GM18511 (cell line): ENCODE data around the gene POFUT1.
"Not testable (repeated sequence)": the region's sequence is repeated elsewhere in the genome, so short reads cannot be mapped to it uniquely, and the experiment has no call there.

ENCODE experiments used
- ATAC-seq: cut with Tn5 transposase; IDR thresholded peaks from one replicate; pipeline ENCODE4 v1.9.1; 2021; ENCODE audit warnings: mild to moderate bottlenecking, moderate library complexity; ENCODE audit not compliant: unreplicated experiment

Gene POFUT1

GRCh38 chr20:32207626-32208498, at the start of gene POFUT1, which contains the start of gene PLAGL2:
POFUT1 (plus strand) TSS chr20:32207880; CDS start chr20:32207942, 62 bp downstream.
PLAGL2 (minus strand) TSS chr20:32207743; CDS start chr20:32202178, 5,565 bp downstream.
- ATAC-seq = peak; percentile 88

DNA sequence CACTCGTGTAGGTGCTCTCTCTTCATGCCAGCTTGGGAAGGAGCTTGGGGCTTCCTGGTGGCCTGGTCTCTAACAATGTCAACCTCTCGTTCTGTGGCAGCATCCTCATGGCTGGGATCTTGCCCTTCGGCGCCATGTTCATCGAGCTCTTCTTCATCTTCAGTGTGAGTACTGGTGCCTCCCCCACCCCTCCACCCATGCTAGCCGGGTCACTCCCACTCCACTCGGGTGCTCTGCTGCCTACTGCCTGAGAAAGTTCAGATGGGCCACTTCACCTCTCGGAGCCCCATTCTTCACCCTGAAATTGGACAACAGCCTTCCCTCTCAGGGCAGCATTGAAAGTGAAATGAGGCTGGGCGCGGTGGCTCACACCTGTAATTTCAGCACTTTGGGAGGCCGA, 49.3 kb upstream of the POFUT1 start:
- no peak for ATAC-seq

DNA sequence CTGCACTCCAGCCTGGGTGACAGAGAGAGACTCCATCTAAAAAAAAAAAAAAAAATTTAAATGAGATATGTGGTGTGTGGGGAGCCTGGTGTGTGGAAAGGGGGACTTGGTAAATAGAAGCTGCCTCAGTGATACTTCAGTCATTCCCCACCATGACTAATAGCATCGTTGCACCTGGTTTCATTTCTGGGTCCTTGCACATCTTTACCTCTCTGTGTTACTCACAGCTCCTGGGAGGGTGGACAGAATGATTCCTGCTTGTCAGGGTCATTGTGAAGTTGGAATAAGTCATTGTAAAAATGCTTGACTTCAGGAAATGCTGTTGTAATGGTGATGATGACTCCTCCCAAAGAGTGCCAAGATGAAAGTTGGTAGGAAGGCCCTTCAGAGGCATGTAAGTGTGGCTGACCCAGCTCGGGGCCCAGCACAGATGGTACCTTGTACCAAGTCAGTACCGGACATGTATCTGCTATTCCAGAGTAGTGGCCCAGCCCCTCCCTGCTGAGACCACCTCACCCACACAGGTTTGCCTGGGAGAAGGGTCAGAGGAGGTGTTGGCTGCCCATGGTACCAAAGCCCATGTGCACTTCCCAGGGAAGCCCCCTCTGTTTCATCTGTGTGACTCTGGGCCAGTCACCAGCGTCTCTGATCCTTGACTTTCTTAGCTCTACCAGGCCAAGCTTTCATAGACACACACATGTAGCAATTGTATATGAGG, 48.6 kb upstream of the POFUT1 start:
- ATAC-seq = no peak

GRCh38 chr20:32159766-32160221, 47.9 kb upstream of the POFUT1 start:
- ATAC-seq = no peak

DNA sequence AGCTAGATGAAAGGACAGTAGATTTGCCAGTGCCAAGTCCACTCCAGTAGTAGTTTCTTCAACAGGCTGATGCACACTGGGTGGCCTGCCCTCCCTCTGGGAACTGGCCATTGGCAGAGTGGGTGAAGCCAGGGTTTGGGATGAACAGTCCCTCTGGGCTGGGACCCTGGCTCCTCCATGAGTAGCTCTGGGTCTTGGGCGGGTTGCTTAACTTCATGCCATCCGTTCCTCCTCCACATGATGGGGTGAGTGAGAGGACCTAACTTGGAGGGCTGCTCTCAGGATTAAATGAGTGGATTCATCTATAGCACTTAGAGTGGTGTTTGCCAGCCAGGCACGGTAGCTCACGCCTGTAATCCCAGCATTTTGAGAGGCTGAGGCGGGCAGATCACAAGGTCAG, 47.3 kb upstream of the POFUT1 start:
- no peak for ATAC-seq

DNA sequence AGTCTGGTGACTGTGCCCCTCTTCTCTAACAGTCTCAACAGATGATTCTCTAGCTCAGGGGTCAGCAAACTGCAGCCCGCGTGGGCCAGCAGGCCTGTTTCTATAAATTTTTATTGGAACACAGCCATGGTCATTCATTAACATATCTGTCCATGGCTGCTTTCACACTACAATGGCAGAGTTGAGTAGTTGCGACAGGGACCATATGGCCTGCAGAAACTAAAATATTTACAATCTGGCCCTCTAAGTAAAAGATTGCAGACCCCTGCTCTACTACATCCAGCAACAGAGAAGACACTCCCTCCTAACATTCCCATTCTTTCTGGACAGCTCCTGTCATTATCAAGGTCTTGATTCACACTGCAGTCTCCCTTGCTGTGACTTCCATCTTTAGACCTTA, 45.3 kb upstream of the POFUT1 start:
- ATAC-seq = no peak

DNA sequence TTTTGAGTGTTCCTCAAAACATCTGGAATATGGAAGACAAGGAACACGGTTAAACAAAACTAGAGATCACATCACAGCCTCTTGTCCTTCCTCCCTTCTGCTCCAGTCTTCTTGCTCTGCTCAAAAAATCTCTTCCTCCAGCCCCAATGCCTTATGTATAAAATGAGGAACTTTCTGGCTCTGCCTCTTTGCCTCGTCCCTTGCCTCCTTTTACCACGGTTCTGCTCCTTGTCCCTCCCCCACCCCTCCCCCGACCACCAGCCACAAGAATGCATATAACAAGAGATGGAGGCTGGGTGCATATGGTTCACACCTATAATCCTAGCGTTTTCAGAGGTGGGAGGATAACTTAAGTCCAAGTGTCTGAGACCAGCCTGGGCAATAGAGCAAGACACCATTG, 43.7 kb upstream of the POFUT1 start:
- no peak for ATAC-seq

GRCh38 chr20:32164984-32165735, 42.5 kb upstream of the POFUT1 start:
- no peak for ATAC-seq

- ATAC-seq = no peak
Observed at GRCh38 chr20:32165836-32166545, 41.7 kb upstream of the POFUT1 start.

- ATAC-seq = no peak
Observed at GRCh38 chr20:32167552-32167951, 40.1 kb upstream of the POFUT1 start.

GRCh38 chr20:32168184-32168910, 39.3 kb upstream of the POFUT1 start:
- ATAC-seq = no peak

GRCh38 chr20:32177696-32178095, 30.0 kb upstream of the POFUT1 start:
- ATAC-seq = not testable (repeated sequence)

- no peak for ATAC-seq
Observed at GRCh38 chr20:32179515-32179914, 28.2 kb upstream of the POFUT1 start.

DNA sequence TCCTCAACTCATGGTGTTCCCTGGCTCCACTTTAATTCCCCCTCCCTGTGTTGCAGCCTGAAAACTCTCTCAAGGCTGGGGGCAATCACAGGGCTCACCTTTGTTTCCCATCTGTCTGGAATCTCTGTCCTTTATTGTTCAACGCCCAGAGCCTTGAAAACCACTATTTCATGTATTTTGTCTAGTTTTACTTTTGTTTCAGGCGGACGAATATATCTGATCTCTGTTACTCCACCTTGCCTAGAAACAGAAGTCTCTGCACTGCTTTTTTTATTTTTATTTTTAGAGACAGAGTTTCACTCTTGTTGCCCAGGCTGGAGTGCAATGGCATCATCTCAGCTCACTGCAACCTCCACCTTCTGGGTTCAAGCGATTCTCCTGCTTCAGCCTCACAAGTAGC, 27.7 kb upstream of the POFUT1 start:
- no peak for ATAC-seq

DNA sequence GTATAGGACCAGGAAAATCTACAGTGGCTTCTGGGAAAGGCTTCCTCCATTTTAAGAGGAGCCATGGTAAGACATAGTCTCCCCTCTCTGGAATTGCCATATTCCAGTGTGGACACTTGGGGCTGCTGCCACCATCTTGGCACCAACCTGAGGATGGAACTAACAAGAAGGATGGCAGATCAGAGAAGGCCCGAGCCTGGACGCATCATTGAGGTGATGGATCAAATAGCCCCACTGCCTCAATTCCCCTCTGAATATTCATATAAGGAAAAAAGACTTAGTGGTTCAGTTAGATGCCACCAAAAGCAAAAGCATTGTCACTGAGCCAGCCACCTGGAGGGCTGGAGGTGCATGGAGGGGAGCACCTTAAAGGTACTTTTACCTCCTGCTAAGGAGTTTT, 26.1 kb upstream of the POFUT1 start:
- no peak for ATAC-seq

DNA sequence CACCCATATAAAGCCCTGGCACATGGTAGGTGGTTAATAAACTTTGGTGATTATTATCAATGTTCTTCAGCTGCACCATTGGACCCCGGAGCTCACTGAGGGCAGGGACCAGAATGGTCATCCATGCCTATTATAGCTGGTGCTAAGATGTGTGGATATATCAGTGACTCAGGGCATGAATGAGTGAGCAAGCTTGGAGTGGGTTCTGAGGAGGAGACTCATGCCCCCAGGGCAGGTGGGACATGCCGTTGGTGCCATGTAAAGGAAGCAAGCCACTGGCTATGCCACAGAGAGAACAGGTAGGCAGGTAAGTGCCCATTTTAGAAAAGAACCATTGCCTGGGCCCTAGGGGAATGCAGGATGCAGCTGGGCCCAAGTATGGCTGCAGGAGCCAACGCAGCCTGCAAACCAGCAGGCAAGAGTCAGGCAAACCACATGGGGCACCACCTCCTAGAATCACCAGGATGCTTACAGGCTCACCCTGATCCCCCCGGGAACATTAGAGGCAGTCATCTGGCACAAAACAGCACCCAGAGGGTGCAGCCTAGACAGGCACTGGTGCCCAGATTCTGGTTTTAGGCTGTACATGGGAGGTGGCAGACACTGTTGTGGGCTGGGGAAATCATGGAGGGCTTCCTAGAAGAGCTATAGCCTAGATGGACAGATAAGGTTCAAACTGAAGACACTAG, 23.6 kb upstream of the POFUT1 start:
- no peak for ATAC-seq

GRCh38 chr20:32184961-32185603, 22.6 kb upstream of the POFUT1 start:
- no peak for ATAC-seq

GRCh38 chr20:32186506-32186905, 21.2 kb upstream of the POFUT1 start:
- no peak for ATAC-seq
